Measurements from ENCODE around the gene BIN2. TPM values are rescaled to one million over a fixed set of nuclear protein-coding genes. Genes with fewer than 3 reads are reported as not detected.

The BIN2 gene
- polyA plus RNA-seq, 2 of the 4 experiments (the other 2 are of a cell fraction) = 0.08 to 0.57 TPM

DNA sequence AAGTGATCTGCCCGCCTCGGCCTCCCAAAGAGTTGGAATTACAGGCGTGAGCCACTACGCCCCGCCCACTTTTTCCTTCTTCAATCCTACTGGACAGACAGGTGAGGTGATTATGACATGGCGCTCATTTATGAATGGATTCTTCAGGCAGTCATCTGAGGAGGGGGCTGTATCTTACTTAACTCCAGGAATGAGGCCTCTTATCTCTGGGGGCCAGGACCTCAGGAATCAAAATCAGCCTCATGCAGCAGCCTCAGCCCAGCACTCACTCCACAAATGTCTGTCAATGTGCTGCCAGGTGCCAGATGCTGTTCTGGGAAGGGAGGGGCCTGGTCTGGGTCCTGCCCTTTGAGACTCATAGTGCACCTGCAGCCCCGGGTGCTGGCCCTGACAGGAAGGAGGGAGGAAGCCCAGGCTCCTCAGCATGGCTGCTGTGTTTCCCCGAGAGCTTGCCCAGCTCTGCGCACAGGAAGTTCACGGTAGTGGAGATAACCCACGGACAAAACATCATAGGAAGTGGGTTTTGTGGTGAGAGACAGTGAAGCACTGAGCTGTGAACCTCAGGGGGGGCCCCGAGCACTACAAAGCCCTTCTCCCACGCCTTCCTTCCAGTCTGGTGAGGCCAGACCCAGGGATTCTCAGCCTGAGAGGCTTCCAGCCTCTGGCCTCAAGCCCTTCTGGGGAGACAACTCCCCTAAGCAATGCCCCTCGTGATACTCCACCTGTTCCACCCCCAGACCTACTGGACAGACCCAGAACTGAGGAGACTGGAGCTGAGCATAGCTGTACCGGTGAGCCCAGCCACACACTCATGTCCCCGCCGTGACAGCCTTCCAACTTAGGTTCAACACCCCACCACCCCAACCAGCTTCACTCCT is 44.9 kb upstream of the BIN2 start:
- H3K27ac ChIP-seq = peak overlapping the region in 1 of 2 experiments; percentile 94; a peak in 3 of 6 replicates
- WGBS (ENCODE audit: missing lambda C conversion rate) = 92% methylated on average over 17 of the region's 17 CpGs
- H3K4me1 ChIP-seq = peaks cover 20% of the 10 kb centered on the region
- H3K9me3 ChIP-seq = no peaks in the 10 kb centered on the region
- no peak overlapping the region for H3K4me3 ChIP-seq
- FAIRE-seq (no peak), ATAC-seq (no peak), DNase-seq (ENCODE audit: low read depth in 1 of 2, low spot score in 1 of 2) (no peak)
- POLR2A ChIA-PET = no interaction called here
- no peak overlapping the region for H3K4me2 ChIP-seq
- CTCF ChIA-PET = interaction anchor here (1.1 to 2.9 kb wide), 5 partner anchors 13 to 28 kb away, joined by 3 to 9 read pairs (median 6); no protein-coding TSS in a partner anchor
- TF ChIP-seq CHD2 (IDR thresholded peaks at IDR 0.05; ENCODE audit: low read length, partially characterized antibody) (no peak), ZFP36 (IDR thresholded peaks at IDR 0.05; ENCODE audit: borderline replicate concordance, partially characterized antibody) (no peak), RCOR1 (IDR thresholded peaks at IDR 0.05; ENCODE audit: low read depth, low read length) (no peak), RFX5 (IDR thresholded peaks at IDR 0.05) (no peak), POLR2AphosphoS2 (conservative IDR thresholded peaks at IDR 0.05; ENCODE audit: low read length) (no peak)

DNA sequence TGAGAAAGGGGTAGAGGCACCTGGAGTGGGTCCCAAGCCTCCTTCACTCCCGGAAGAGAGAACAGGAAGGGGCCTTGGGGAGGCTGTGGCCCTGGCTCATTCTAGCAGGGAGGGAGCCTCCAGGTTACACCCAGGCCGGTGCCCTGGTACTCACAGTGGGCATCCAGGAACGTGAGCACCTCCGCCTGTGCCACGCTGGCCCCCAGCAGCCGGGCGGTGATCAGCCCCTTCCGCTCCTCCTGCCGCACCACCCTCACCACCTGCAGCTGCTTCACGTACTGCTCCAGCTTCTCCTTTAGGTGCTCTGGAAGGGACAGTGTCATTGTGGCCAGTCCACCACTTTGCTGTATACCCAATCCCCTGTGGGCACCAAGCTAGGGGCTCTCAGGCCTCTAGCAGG is 41.3 kb upstream of the BIN2 start:
- WGBS (ENCODE audit: missing lambda C conversion rate) = 91% methylated on average over 10 of the region's 10 CpGs
- no peak for FAIRE-seq
- POLR2A ChIA-PET = no interaction called here

DNA sequence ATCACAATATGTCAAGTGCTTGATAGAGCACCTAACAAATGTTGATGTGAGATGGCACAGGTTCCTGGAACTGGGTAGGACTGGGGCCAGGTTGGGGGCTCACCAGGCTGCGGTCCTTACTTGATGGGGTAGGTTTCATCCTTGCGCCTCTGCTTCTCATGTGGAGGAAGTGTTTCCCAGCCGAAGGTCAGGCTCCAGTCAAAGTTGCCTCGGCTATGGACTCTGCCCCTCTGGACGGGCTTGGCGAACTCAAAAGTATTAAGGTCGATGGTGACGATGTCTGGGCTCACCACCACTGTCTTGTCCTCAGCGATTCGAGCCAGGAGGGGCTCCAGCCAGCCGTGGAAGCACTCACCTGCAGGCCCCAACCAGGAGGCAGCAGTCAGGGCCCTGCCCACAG is 40.0 kb upstream of the BIN2 start:
- POLR2A ChIA-PET = no interaction called here
- no peaks in the 10 kb centered on the region for H3K4me1 ChIP-seq
- no peaks in the 10 kb centered on the region for H3K9me3 ChIP-seq
- H3K4me3 ChIP-seq = no peak overlapping the region
- CTCF ChIA-PET = interaction anchor here (0.9 kb wide), 1 partner anchor 12 kb away, joined by 3 read pairs; no protein-coding TSS in a partner anchor
- 71% methylated on average over 9 of the region's 11 CpGs for WGBS (ENCODE audit: missing lambda C conversion rate)
- no peak for FAIRE-seq
- no peak for DNase-seq (ENCODE audit: low read depth in 1 of 2, low spot score in 1 of 2)
- no peak overlapping the region for H3K27ac ChIP-seq
- no peak overlapping the region for H3K4me2 ChIP-seq
- ATAC-seq = no peak
- TF ChIP-seq, protein P1, sequence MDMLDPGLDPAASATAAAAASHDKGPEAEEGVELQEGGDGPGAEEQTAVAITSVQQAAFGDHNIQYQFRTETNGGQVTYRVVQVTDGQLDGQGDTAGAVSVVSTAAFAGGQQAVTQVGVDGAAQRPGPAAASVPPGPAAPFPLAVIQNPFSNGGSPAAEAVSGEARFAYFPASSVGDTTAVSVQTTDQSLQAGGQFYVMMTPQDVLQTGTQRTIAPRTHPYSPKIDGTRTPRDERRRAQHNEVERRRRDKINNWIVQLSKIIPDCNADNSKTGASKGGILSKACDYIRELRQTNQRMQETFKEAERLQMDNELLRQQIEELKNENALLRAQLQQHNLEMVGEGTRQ (IDR thresholded peaks at IDR 0.05) = no peak
- TF ChIP-seq ESRRA (IDR thresholded peaks at IDR 0.05; ENCODE audit: borderline replicate concordance, low read length) (no peak), PBX3 (IDR thresholded peaks at IDR 0.05) (no peak), CBX8 (IDR thresholded peaks at IDR 0.05) (no peak), HOXB13 (CRISPR knock-in tag; IDR thresholded peaks at IDR 0.05; ENCODE audit: low read depth) (no peak), SMC3 (IDR thresholded peaks at IDR 0.05) (no peak), POLR2A (IDR thresholded peaks at IDR 0.05; ENCODE audit: low read length) (no peak), EHF (CRISPR knock-in tag; IDR thresholded peaks at IDR 0.05) (no peak), EHMT2 (IDR thresholded peaks at IDR 0.05; ENCODE audit: low read depth) (no peak), RNF2 (IDR thresholded peaks at IDR 0.05; ENCODE audit: borderline replicate concordance, low read depth) (no peak)
- TF ChIP-seq, protein P2, sequence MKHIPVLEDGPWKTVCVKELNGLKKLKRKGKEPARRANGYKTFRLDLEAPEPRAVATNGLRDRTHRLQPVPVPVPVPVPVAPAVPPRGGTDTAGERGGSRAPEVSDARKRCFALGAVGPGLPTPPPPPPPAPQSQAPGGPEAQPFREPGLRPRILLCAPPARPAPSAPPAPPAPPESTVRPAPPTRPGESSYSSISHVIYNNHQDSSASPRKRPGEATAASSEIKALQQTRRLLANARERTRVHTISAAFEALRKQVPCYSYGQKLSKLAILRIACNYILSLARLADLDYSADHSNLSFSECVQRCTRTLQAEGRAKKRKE (CRISPR knock-in tag; IDR thresholded peaks at IDR 0.05; ENCODE audit: low read depth) = no peak

More for the DNA sequence above, 41.3 kb upstream of the BIN2 start:
- TF ChIP-seq REST (IDR thresholded peaks at IDR 0.05) = no peak
- no peak for TF ChIP-seq NR3C1 (IDR thresholded peaks at IDR 0.05)
- no peak for TF ChIP-seq MAFK (IDR thresholded peaks at IDR 0.05; ENCODE audit: partially characterized antibody)
- TF ChIP-seq, protein P2 (CRISPR knock-in tag; IDR thresholded peaks at IDR 0.05; ENCODE audit: low read depth) = no peak
- TF ChIP-seq KDM5A (IDR thresholded peaks at IDR 0.05) = no peak
- no peak for TF ChIP-seq FOSL2 (IDR thresholded peaks at IDR 0.05)
- TF ChIP-seq FOSL2 (CRISPR knock-in tag; IDR thresholded peaks at IDR 0.05) = no peak
- no peak for TF ChIP-seq GATA3 (IDR thresholded peaks at IDR 0.05; ENCODE audit: borderline replicate concordance)
- no peak for TF ChIP-seq CEBPB (IDR thresholded peaks at IDR 0.05)
- no peak for TF ChIP-seq TP53 (CRISPR knock-in tag; IDR thresholded peaks at IDR 0.05)
- no peak for TF ChIP-seq FOXS1 (CRISPR knock-in tag; IDR thresholded peaks at IDR 0.05)
- DNase-seq (ENCODE audit: low read depth in 1 of 2, low spot score in 1 of 2) = no peak
- Histone ChIP-seq H3K4me1 (no peaks in the 10 kb centered on the region; the same call in 2 of the 3 replicates), H3K9me3 (no peaks in the 10 kb centered on the region), H3K27ac (no peak overlapping the region), H3K4me3 (no peak overlapping the region), H3K4me2 (no peak overlapping the region)
- CTCF ChIA-PET = interaction anchor here (0.6 to 1.9 kb wide), 4 partner anchors 10 to 13 kb away, joined by 3 to 6 read pairs (median 4); no protein-coding TSS in a partner anchor
- ATAC-seq = no peak
